SK-N-SH (cell line): ENCODE results near the gene AHR. TPM values are rescaled to one million over a fixed set of nuclear protein-coding genes. Genes with fewer than 3 reads are reported as not detected.

Experiments
- CTCF ChIA-PET: fragments of 300-600, 350-600 bp; formaldehyde crosslinking; extraction: SDS; loops from one replicate; lab custom pipeline; 2021; lab: Yijun Ruan, JAX
- POLR2A ChIA-PET: fragments of 350-600 bp; sonication (Branson Sonifier 250); formaldehyde crosslinking; extraction: SDS; loops from one replicate; lab custom pipeline; 2020; ENCODE audit warnings: antibody characterized with exemption, inconsistent platforms; lab: Yijun Ruan, JAX
- DNase-seq: peaks from one replicate; pipeline ENCODE4 v3.0.0; 2012
- H2AFZ ChIP-seq: fragments of 200-600 bp; sonication (generic); 2 replicates; pipeline ENCODE4 v1.8.1; 2016; ENCODE audit warnings: antibody characterized with exemption, mild to moderate bottlenecking, low read depth
- H3F3A ChIP-seq: fragments of 200-600 bp; sonication (generic); replicated peaks from 2 replicates; pipeline ENCODE3; 2016; ENCODE audit warnings: antibody characterized with exemption, mild to moderate bottlenecking; ENCODE audit not compliant: insufficient read depth
- H3K27ac ChIP-seq, 2 experiments: fragments of 200-500 bp in 1 of 2; fragments of 200-600 bp in 1 of 2; sonication (Bioruptor generic) in 1 of 2; sonication (generic), shearing (Covaris generic) in 1 of 2; 2 replicates each; pipeline versions ENCODE4 v1.5.1 to v1.6.1; 2014 to 2016; ENCODE audit warnings: low read depth in 2 of 2, inconsistent platforms in 1 of 2, low read length in 1 of 2, mild to moderate bottlenecking in 1 of 2, mixed read lengths in 1 of 2
- H3K27me3 ChIP-seq: fragments of 200-600 bp; sonication (generic), shearing (Covaris generic); 2 replicates; pipeline ENCODE4 v1.6.1; 2016; ENCODE audit warnings: mixed run types; ENCODE audit not compliant: insufficient read depth
- H3K36me3 ChIP-seq, 2 experiments: fragments of 200-500 bp in 1 of 2; fragments of 200-600 bp in 1 of 2; sonication (Bioruptor generic) in 1 of 2; sonication (generic) in 1 of 2; replicated peaks in 1 of 2; 2 replicates each; pipeline versions ENCODE3 to v1.5.1; 2014 to 2016; ENCODE audit warnings: low read length in 1 of 2, mild to moderate bottlenecking in 1 of 2; ENCODE audit not compliant: insufficient read depth in 2 of 2, control insufficient read depth in 1 of 2
- H3K4me1 ChIP-seq, 2 experiments: fragments of 200-500 bp in 1 of 2; fragments of 200-600 bp in 1 of 2; sonication (Bioruptor generic) in 1 of 2; sonication (generic), shearing (Covaris generic) in 1 of 2; 2 replicates each; pipeline versions ENCODE4 v1.5.1 to v1.6.1; 2014 to 2016; ENCODE audit warnings: low read depth in 1 of 2, low read length in 1 of 2, mixed run types in 1 of 2; ENCODE audit not compliant: insufficient read depth in 2 of 2, control insufficient read depth in 1 of 2
- H3K4me2 ChIP-seq: fragments of 200-600 bp; sonication (generic), shearing (Covaris generic); 2 replicates; pipeline ENCODE4 v1.6.1; 2017; ENCODE audit warnings: mixed run types
- H3K4me3 ChIP-seq, 2 experiments: fragments of 200-500 bp in 1 of 2; fragments of 200-600 bp in 1 of 2; sonication (Bioruptor generic) in 1 of 2; sonication (generic), shearing (Covaris generic) in 1 of 2; 2 replicates each; pipeline versions ENCODE4 v1.5.1 to v1.8.1; 2014 to 2016; ENCODE audit warnings: low read depth in 2 of 2, inconsistent platforms in 1 of 2, low read length in 1 of 2, mild to moderate bottlenecking in 1 of 2, mixed read lengths in 1 of 2, moderate library complexity in 1 of 2
- H3K79me2 ChIP-seq: fragments of 200-600 bp; sonication (generic); 2 replicates; pipeline ENCODE4 v1.8.1; 2017; ENCODE audit warnings: mild to moderate bottlenecking; ENCODE audit not compliant: insufficient read depth
- H3K9ac ChIP-seq: fragments of 200-600 bp; sonication (generic); 2 replicates; pipeline ENCODE4 v1.6.1; 2017; ENCODE audit warnings: mixed run types
- H3K9me2 ChIP-seq: fragments of 200-600 bp; sonication (generic); 2 replicates; pipeline ENCODE4 v1.6.1; 2017; ENCODE audit warnings: mixed run types
- H3K9me3 ChIP-seq: fragments of 200-600 bp; sonication (generic); 2 replicates; pipeline ENCODE4 v1.6.1; 2017; ENCODE audit warnings: mixed run types, mild to moderate bottlenecking, moderate library complexity
- H4K20me1 ChIP-seq: fragments of 200-600 bp; sonication (generic); 2 replicates; pipeline ENCODE4 v1.6.1; 2017; ENCODE audit warnings: mild to moderate bottlenecking, mixed run types; ENCODE audit not compliant: insufficient read depth
- CTCF ChIP-seq: fragments of 200-600 bp; sonication (generic); IDR thresholded peaks from 2 replicates; pipeline ENCODE4 v1.6.1; 2017; ENCODE audit warnings: antibody characterized with exemption, mild to moderate bottlenecking, moderate library complexity
- FOSL2 ChIP-seq: IDR thresholded peaks from 2 replicates; pipeline ENCODE4 v1.4.0; 2012; ENCODE audit warnings: low read depth, mild to moderate bottlenecking, moderate library complexity, borderline replicate concordance
- FOXJ3 ChIP-seq: sonication (generic); formaldehyde crosslinking; IDR thresholded peaks from 2 replicates; pipeline ENCODE4 v1.5.1; 2020; ENCODE audit warnings: mild to moderate bottlenecking, missing genetic modification reagents
- GABPA ChIP-seq: IDR thresholded peaks from 2 replicates; pipeline ENCODE4 v1.4.0; 2012; ENCODE audit warnings: low read depth, mild to moderate bottlenecking
- IRF3 ChIP-seq: fragments of 150-350 bp; IDR thresholded peaks from 2 replicates; pipeline ENCODE4 v1.6.1; 2016; ENCODE audit warnings: mild to moderate bottlenecking, low read depth, low read length
- JUND ChIP-seq: IDR thresholded peaks from 2 replicates; pipeline ENCODE4 v1.4.0; 2012
- NFIC ChIP-seq: IDR thresholded peaks from 2 replicates; pipeline ENCODE4 v1.4.0; 2012; ENCODE audit warnings: borderline replicate concordance
- PBX3 ChIP-seq: IDR thresholded peaks from 2 replicates; pipeline ENCODE4; 2012
- RXRA ChIP-seq: IDR thresholded peaks from 2 replicates; pipeline ENCODE4 v1.4.0; 2012; ENCODE audit warnings: low read depth, mild to moderate bottlenecking, borderline replicate concordance
- SIN3A ChIP-seq: IDR thresholded peaks from 2 replicates; pipeline ENCODE4 v1.6.1; 2012; ENCODE audit warnings: low read depth, mild to moderate bottlenecking, low read length, moderate library complexity, borderline replicate concordance
- TAF1 ChIP-seq: IDR thresholded peaks from 2 replicates; pipeline ENCODE4 v1.6.1; 2012; ENCODE audit warnings: low read depth, mild to moderate bottlenecking, low read length, moderate library complexity, borderline replicate concordance
- TEAD4 ChIP-seq: IDR thresholded peaks from 2 replicates; pipeline ENCODE4 v1.4.0; 2012; ENCODE audit warnings: mild to moderate bottlenecking, borderline replicate concordance; ENCODE audit not compliant: insufficient read depth
- USF2 ChIP-seq: fragments of 150-350 bp; IDR thresholded peaks from 2 replicates; pipeline ENCODE4 v1.6.1; 2017; ENCODE audit warnings: antibody characterized with exemption, low read length, low read depth, borderline replicate concordance
- WGBS: methylation state at CpG from one replicate; pipeline ENCODE4 v1.1.6; 2017; ENCODE audit warnings: low lambda C conversion rate; 5-methylcytosine and 5-hydroxymethylcytosine counted together
- polyA plus RNA-seq, 3 experiments: library from polyadenylated mRNA; depleted of rRNA; stranded (reverse); fragments of >200 nt; gene quantifications; 2 replicates each; pipeline ENCODE4 v1.2.3, GENCODE V29; 2012

The AHR gene
- polyA plus RNA-seq, 1 of the 3 experiments (the other 2 are of a cell fraction): not detected

GRCh38 chr7:17340655-17341054 is 42.2 kb downstream of the AHR start:
- no peak overlapping the region for H3K4me2 ChIP-seq
- ChIA-PET CTCF (interaction anchor here (1.0 kb wide), 1 partner anchor 24 kb away, joined by 3 read pairs; no protein-coding TSS in a partner anchor), POLR2A (no interaction called here)
- no peak overlapping the region for H3K4me3 ChIP-seq
- no peaks in the 10 kb centered on the region for H3K79me2 ChIP-seq
- no peaks in the 10 kb centered on the region for H3K4me1 ChIP-seq
- H3K27ac ChIP-seq: no peak overlapping the region
- WGBS: 6% methylated on average over 1 of the region's 1 CpG
- no peaks in the 10 kb centered on the region for H3K36me3 ChIP-seq
- no peak for DNase-seq
- no peaks in the 10 kb centered on the region for H3K9me3 ChIP-seq
- H3K9me2 ChIP-seq: no peaks in the 10 kb centered on the region; the same call in 1 of the 2 replicates
- H3K27me3 ChIP-seq: peaks cover 19% of the 10 kb centered on the region; the same call in 1 of the 2 replicates
- no peak for TF ChIP-seq FOSL2
- no peak for TF ChIP-seq TAF1
- no peak for TF ChIP-seq GABPA
- no peak for TF ChIP-seq TEAD4
- TF ChIP-seq RXRA: no peak
- TF ChIP-seq SIN3A: no peak
- TF ChIP-seq CTCF: no peak
- TF ChIP-seq FOXJ3: no peak
- TF ChIP-seq PBX3: no peak
- no peak for TF ChIP-seq JUND
- TF ChIP-seq NFIC: no peak
- TF ChIP-seq USF2: no peak
- no peak overlapping the region for H2AFZ ChIP-seq
- no peaks in the 10 kb centered on the region for H3F3A ChIP-seq
- no peaks in the 10 kb centered on the region for H4K20me1 ChIP-seq
- no peak overlapping the region for H3K9ac ChIP-seq

- no peak overlapping the region for H3K27ac ChIP-seq
- no peaks in the 10 kb centered on the region for H3K79me2 ChIP-seq
- no peaks in the 10 kb centered on the region for H3F3A ChIP-seq
- 12% methylated on average over 2 of the region's 2 CpGs for WGBS
- H3K27me3 ChIP-seq: peaks cover 28% of the 10 kb centered on the region; the same call in 1 of the 2 replicates
- no peak overlapping the region for H3K4me3 ChIP-seq
- no peak overlapping the region for H2AFZ ChIP-seq
- no peaks in the 10 kb centered on the region for H4K20me1 ChIP-seq
- no peak overlapping the region for H3K9ac ChIP-seq
- H3K4me1 ChIP-seq: no peaks in the 10 kb centered on the region
- POLR2A ChIA-PET: no interaction called here
- no peaks in the 10 kb centered on the region; the same call in 1 of the 2 replicates for H3K9me2 ChIP-seq
- no peak overlapping the region for H3K4me2 ChIP-seq
- no peaks in the 10 kb centered on the region for H3K36me3 ChIP-seq
- no peak for TF ChIP-seq IRF3
- CTCF ChIA-PET: no interaction called here
- H3K9me3 ChIP-seq: no peaks in the 10 kb centered on the region
- no peak for DNase-seq
Measured at GRCh38 chr7:17342756-17343155, 44.3 kb downstream of the AHR start.
